NK-92 treated with Interleukin-12 subunit alpha and Interleukin-12 subunit beta, amount 100 ng/mL, for 24 hours (cell line): ENCODE data around the gene CCDC77.

ENCODE experiments used
- DNase-seq: peaks from one replicate; lab custom pipeline; 2025; lab: John Stamatoyannopoulos, UW

CCDC77 gene

DNA sequence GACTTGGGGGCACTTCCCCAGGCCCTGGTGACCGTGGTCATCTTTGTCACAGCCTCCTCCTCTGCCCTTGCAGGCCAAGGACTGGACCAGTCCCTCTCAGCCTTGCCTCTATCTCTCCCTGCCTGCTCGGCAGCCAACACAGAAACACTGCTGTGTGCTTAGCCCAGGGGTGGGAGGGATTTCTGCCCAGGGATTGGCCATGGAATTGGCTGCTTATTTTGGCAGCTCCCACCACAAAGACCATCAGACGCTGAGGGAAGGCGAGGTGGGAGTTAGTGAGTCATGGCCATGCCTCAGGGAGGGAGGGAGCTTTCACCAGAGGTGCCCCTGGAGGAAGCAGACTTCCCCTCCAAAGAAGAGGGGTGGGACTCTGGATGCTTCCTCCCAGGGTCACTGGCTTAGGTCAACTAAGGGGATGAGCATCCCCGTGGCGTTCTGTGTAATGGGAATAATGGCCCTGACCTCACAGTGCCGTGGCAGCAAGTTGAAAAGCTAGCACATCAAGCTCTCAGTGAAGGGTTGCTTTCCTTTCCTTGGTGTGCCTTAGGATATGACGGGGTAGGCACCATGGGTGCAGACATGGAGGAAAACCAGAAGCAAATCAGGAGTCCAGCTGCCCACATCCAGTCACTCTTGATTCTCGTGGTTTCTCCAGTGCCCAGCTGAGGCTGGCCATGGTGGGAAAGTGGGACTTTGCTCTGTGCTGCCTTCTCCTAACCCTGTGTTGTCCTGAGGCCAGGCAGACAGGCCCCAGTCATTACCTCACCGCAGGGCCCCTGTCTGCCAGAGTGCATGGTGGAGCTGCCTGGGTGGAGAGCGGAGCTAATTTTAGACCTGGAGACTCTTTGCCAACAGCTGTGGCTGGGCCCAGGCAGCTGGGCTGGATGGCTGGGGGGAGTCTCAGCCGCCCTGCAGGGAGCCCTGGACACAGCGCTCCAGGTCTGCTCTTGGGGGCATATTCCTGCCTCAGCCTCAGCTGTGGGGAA lies 79.7 kb downstream of the CCDC77 start:
- DNase-seq, result no peak

DNA sequence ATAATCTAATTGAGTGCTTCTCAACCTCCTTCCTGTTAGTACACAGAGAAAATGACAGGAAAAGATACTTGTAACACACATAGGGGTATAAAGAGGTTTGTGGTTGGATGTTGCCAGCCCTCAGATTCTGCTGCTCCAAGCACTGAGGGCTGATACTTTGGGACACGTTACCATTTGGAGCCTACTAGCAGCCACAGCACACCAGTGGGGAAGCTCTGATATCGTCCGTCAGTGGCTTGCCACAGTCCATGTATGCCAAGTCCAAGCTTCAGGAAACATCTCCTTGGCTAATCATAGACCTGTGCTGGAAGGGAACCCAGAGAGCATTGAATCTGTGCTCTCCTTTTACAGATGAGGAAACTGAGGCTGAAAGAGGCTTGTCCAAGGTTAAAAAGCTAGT lies 80.6 kb downstream of the CCDC77 start:
- DNase-seq, result no peak

DNA sequence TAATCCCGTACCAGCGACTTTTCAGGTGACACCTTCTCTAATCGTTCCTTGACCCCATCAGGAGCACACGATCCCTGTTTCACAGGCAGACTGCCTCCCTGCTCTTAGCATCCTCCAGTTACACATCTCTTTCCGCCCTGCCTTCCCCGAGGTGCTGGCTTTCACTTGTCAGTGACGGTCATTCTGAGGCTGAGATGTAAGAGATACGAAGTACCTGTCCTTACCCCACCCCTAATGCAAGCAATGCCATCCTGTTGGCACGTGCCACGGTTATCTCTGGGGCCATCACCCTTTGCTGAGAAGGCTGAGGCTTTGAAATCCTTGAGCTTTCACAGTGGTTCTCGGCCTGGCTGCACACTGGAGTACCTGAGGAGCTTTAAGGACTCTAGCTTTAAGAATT lies 82.7 kb downstream of the CCDC77 start:
- DNase-seq, result no peak

DNA sequence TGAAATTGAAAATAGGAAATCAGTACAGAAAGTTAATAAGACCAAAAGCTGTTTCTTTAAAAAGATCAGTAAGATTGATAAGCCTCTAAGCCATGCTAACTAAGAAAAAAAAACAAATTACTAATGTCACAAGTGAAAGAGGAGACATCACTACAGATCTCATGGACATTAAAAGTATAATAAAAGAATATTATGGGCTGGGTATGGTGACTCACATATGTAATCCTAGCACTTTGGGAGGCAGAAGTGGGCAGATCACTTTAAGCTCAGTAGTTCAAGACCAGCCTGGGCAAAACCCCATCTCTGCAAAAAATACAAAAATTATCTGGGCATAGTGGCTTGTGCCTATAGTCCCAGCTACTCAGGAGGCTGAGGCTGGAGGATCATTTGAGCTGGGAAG lies 88.8 kb downstream of the CCDC77 start:
- no peak for DNase-seq
